GM23248 (cell line): ENCODE data around the gene SETBP1.

Experiments used
- EZH2 ChIP-seq: fragments of 200-600 bp; sonication (generic); IDR thresholded peaks from 2 replicates; pipeline ENCODE4 v1.6.1; 2018; ENCODE audit warnings: antibody characterized with exemption, mild to moderate bottlenecking; ENCODE audit not compliant: insufficient read depth, poor library complexity, severe bottlenecking
- EZH2phosphoT487 ChIP-seq: fragments of 200-600 bp; sonication (generic); IDR thresholded peaks from 2 replicates; pipeline ENCODE4 v1.6.1; 2018; ENCODE audit warnings: antibody characterized with exemption, moderate library complexity, mild to moderate bottlenecking, low read depth; ENCODE audit not compliant: insufficient read depth

GRCh38 chr18:44897816-44898215 lies 217.1 kb downstream of the SETBP1 start:
- no peak for TF ChIP-seq EZH2phosphoT487
- no peak for TF ChIP-seq EZH2
